Measurements from ENCODE around the gene KIF19. TPM values are rescaled to one million over a fixed set of nuclear protein-coding genes. Genes with fewer than 3 reads are reported as not detected.

KIF19 gene
- total and polyA plus RNA-seq, 2 of the 4 experiments (the other 2 are of a cell fraction) = not detected

GRCh38 chr17:74373838-74374606, 48.0 kb downstream of the KIF19 start:
- ChIA-PET POLR2A (ENCODE audit: unreplicated experiment) (no interaction called here), CTCF (interaction anchor here (0.7 kb wide), 1 partner anchor 19 kb away, joined by 3 read pairs; no protein-coding TSS in a partner anchor)
- H4K8ac ChIP-seq (ENCODE audit: low read depth in 2 of 2, low read length in 2 of 2) = no peak overlapping the region
- H3K14ac ChIP-seq (replicated peaks; ENCODE audit: low read depth, low read length) = no peak overlapping the region
- ATAC-seq (ENCODE audit: low read depth) (no peak), DNase-seq (no peak)
- no peak overlapping the region for H3K18ac ChIP-seq (ENCODE audit: low read depth, low read length)
- no CpG with 5 or more reads among the region's 15 CpGs for WGBS, 2 experiments (ENCODE audit: extremely low coverage in 2 of 2, insufficient read length in 1 of 2)
- H3K9ac ChIP-seq (ENCODE audit: low read depth, low read length) = no peak overlapping the region
- H3K4me1 ChIP-seq (ENCODE audit: control insufficient read depth, insufficient read depth, low read length) = no peaks in the 10 kb centered on the region
- intact Hi-C loops (cut with micrococcal nuclease) = loop anchor here (10.0 kb wide), 1 partner anchor 491 kb away; no protein-coding TSS in a partner anchor
- no TSS peak for BruUV-seq (replicated peaks)
- no peaks in the 10 kb centered on the region for H3K79me1 ChIP-seq (ENCODE audit: low read depth in 1 of 2, low read length in 2 of 2)
- TF ChIP-seq BHLHE40 (IDR thresholded peaks at IDR 0.05; ENCODE audit: low read depth, low read length) = no peak
- no peak for TF ChIP-seq MAZ (IDR thresholded peaks at IDR 0.05; ENCODE audit: borderline replicate concordance, low read depth, low read length)
- no peak for TF ChIP-seq SMC3 (IDR thresholded peaks at IDR 0.05; ENCODE audit: low read depth, low read length)
- no peak for TF ChIP-seq USF2 (IDR thresholded peaks at IDR 0.05; ENCODE audit: low read depth, low read length)
- TF ChIP-seq POLR2A (IDR thresholded peaks at IDR 0.05; ENCODE audit: low read depth, low read length) = no peak
- TF ChIP-seq CTCF (conservative IDR thresholded peaks at IDR 0.05; ENCODE audit: low read depth, low read length) = no peak
- no peak for TF ChIP-seq NFE2L2 (IDR thresholded peaks at IDR 0.05; ENCODE audit: low read depth, low read length)
- no peak for TF ChIP-seq MAFK (IDR thresholded peaks at IDR 0.05; ENCODE audit: low read depth, low read length)
- no peak for TF ChIP-seq FOS (IDR thresholded peaks at IDR 0.05; ENCODE audit: low read depth, low read length)
- TF ChIP-seq RFX5 (IDR thresholded peaks at IDR 0.05; ENCODE audit: low read depth, low read length) = no peak
- no peak for TF ChIP-seq CHD1 (IDR thresholded peaks at IDR 0.05; ENCODE audit: low read depth, low read length)
- H4K91ac ChIP-seq (ENCODE audit: insufficient read depth, low read depth, low read length) = no peak overlapping the region
- no peak overlapping the region for H3K56ac ChIP-seq (ENCODE audit: extremely low read depth, insufficient read depth, low read length)
- H3K4me3 ChIP-seq (ENCODE audit: insufficient read depth, low read depth, low read length) = no peak overlapping the region
- in situ Hi-C loops (cut with MboI; ENCODE audit: low sequenced_read_pairs) = no loop called here
- no peak overlapping the region for H2AK9ac ChIP-seq (replicated peaks; ENCODE audit: low read depth, low read length, poor library complexity)
- H2BK120ac ChIP-seq (ENCODE audit: low read depth, low read length) = no peak overlapping the region
- no peak overlapping the region for H3K23ac ChIP-seq (ENCODE audit: low read depth, low read length)
- H4K5ac ChIP-seq (ENCODE audit: low read depth, low read length) = no peak overlapping the region
- no peak overlapping the region for H3K27ac ChIP-seq (ENCODE audit: insufficient read depth, low read length)
- H2BK5ac ChIP-seq (ENCODE audit: low read depth, low read length, poor library complexity, severe bottlenecking) = no peak overlapping the region
- H4K20me1 ChIP-seq (ENCODE audit: insufficient read depth, low read length) = no peaks in the 10 kb centered on the region
- H2AFZ ChIP-seq (replicated peaks; ENCODE audit: low read length, poor library complexity) = no peak overlapping the region
- H3K4me2 ChIP-seq (ENCODE audit: low read depth, low read length) = no peak overlapping the region
- no peaks in the 10 kb centered on the region for H3K36me3 ChIP-seq (ENCODE audit: control insufficient read depth, insufficient read depth, low read length)
- no peak overlapping the region for H2BK15ac ChIP-seq (ENCODE audit: low read depth, low read length)
- H3K27me3 ChIP-seq (ENCODE audit: control insufficient read depth, insufficient read depth, low read length) = no peaks in the 10 kb centered on the region
- H3K4ac ChIP-seq (ENCODE audit: low read depth, low read length) = no peak overlapping the region
- H3K9me1 ChIP-seq (ENCODE audit: insufficient read depth, low read length) = no peaks in the 10 kb centered on the region
- H2BK20ac ChIP-seq (ENCODE audit: low read depth, low read length) = no peak overlapping the region
- dilution Hi-C loops (cut with HindIII; ENCODE audit: low sequenced_read_pairs, unreplicated experiment) = no loop called here
- H2AK5ac ChIP-seq (ENCODE audit: low read depth, low read length) = no peak overlapping the region
- H3K9me3 ChIP-seq (ENCODE audit: control insufficient read depth, insufficient read depth, low read length) = no peaks in the 10 kb centered on the region
